Body of pancreas (tissue), 2 donors: ENCODE measurements around the gene TRIML1. TPM values are rescaled to one million over a fixed set of nuclear protein-coding genes. Genes with fewer than 3 reads are reported as not detected.

Experiments
- small RNA-seq: library from RNA; depleted of rRNA; stranded (forward); fragments of <200 nt; gene quantifications from one replicate; pipeline ENCODE3, GENCODE V24; 2016
- total RNA-seq, 2 donors: library from RNA; depleted of rRNA; stranded (reverse); fragments of >200 nt; gene quantifications; one replicate each; pipeline ENCODE4 v1.1.0, GENCODE V29; 2016

TRIML1 gene
- total RNA-seq, 2 donors from 2014 or later = not detected

Small RNA genes lying within 50 kb of the gene (small RNA-seq; reads per million reads assigned to genes)
- gene RNU6-173P = not detected

Other genes with a start within 250 kb of the TRIML1 start
- under 1 TPM in 1 of 2 donors, not detected in 1; 0.26 TPM for gene ZFP42, start 143.7 kb upstream of the TRIML1 start, total RNA-seq
- not detected for gene TRIML2, start 29.8 kb upstream of the TRIML1 start, total RNA-seq